ENCODE measurements around the gene EVL. TPM values are rescaled to one million over a fixed set of nuclear protein-coding genes. Genes with fewer than 3 reads are reported as not detected.

Gene EVL
- total and polyA plus RNA-seq, 2 donors from 2014 or later: 54.8 to 84.1 TPM

DNA sequence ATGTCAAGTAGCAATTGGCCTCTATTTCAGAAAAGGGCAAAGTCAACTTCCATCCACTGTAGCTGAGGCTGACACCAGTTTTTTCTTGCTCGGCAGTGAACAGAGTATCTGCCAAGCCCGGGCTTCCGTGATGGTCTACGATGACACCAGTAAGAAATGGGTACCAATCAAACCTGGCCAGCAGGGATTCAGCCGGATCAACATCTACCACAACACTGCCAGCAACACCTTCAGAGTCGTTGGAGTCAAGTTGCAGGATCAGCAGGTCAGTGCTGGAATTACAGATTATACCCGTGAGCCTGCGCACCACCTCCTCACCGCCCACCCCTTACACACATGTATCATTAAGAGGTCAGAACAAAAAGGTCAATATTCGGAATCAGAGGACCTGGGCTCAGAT, 19.4 kb downstream of the EVL start:
- H3K4me3 ChIP-seq (ENCODE audit: low read length in 3 of 3): no peak overlapping the region
- FAIRE-seq: no peak

DNA sequence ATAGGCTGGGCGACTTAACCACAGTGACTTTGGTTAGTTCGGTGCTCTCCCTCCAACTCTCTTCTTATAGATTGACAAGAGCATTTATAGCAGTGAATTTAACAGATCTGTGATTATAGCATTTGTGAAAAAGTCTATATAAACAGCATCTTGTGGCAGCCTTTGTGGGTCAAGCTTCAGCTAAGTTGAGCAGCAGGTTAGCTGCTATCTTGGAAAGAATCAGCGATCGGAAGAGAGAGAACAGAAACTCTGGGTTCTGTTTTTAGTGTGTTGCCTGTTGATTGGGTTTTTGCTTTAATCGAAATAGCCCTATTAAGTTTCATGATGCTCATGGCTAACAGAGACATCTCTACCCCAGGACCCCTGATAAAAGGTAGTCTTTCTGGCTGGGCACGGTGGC, 20.2 kb downstream of the EVL start:
- H3K36me3 ChIP-seq (ENCODE audit: control insufficient read depth in 2 of 3, insufficient read depth in 3 of 3, low read length in 3 of 3): peaks cover 0 to 6% (median 4%) of the 10 kb centered on the region in 3 donors
- H3K9me3 ChIP-seq (ENCODE audit: control insufficient read depth in 2 of 3, insufficient read depth in 1 of 3, low read length in 3 of 3): no peaks in the 10 kb centered on the region
- TF ChIP-seq, protein P1, sequence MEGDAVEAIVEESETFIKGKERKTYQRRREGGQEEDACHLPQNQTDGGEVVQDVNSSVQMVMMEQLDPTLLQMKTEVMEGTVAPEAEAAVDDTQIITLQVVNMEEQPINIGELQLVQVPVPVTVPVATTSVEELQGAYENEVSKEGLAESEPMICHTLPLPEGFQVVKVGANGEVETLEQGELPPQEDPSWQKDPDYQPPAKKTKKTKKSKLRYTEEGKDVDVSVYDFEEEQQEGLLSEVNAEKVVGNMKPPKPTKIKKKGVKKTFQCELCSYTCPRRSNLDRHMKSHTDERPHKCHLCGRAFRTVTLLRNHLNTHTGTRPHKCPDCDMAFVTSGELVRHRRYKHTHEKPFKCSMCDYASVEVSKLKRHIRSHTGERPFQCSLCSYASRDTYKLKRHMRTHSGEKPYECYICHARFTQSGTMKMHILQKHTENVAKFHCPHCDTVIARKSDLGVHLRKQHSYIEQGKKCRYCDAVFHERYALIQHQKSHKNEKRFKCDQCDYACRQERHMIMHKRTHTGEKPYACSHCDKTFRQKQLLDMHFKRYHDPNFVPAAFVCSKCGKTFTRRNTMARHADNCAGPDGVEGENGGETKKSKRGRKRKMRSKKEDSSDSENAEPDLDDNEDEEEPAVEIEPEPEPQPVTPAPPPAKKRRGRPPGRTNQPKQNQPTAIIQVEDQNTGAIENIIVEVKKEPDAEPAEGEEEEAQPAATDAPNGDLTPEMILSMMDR (IDR thresholded peaks at IDR 0.05; ENCODE audit: borderline replicate concordance, extremely low read depth, insufficient read depth): no peak
- intact Hi-C loops (cut with DNase I): no loop called here
- H3K9ac ChIP-seq (ENCODE audit: low read length in 3 of 3): no peak overlapping the region
- FAIRE-seq (no peak), DNase-seq (no peak)
- H3K4me1 ChIP-seq (ENCODE audit: control insufficient read depth in 2 of 3, insufficient read depth in 2 of 3, low read depth in 1 of 3, low read length in 3 of 3): no peaks in the 10 kb centered on the region
- H3K4me3 ChIP-seq (ENCODE audit: low read length in 3 of 3): no peak overlapping the region
- no peaks in the 10 kb centered on the region for H3K27me3 ChIP-seq (ENCODE audit: control insufficient read depth, insufficient read depth, low read length)
- no peak overlapping the region for H3K27ac ChIP-seq (ENCODE audit: low read depth in 2 of 2, low read length in 2 of 2)

More for the DNA sequence above, 19.4 kb downstream of the EVL start:
- no peak for DNase-seq
- Histone ChIP-seq H3K9ac (ENCODE audit: low read length in 3 of 3) (no peak overlapping the region), H3K27ac (ENCODE audit: low read depth in 2 of 2, low read length in 2 of 2) (no peak overlapping the region), H3K36me3 (ENCODE audit: control insufficient read depth in 2 of 3, insufficient read depth in 3 of 3, low read length in 3 of 3) (peaks cover 0 to 6% (median 4%) of the 10 kb centered on the region in 3 donors), H3K27me3 (ENCODE audit: control insufficient read depth, insufficient read depth, low read length) (no peaks in the 10 kb centered on the region), H3K4me1 (ENCODE audit: control insufficient read depth in 2 of 3, insufficient read depth in 2 of 3, low read depth in 1 of 3, low read length in 3 of 3) (no peaks in the 10 kb centered on the region), H3K9me3 (ENCODE audit: control insufficient read depth in 2 of 3, insufficient read depth in 1 of 3, low read length in 3 of 3) (no peaks in the 10 kb centered on the region)
- TF ChIP-seq, protein P1 (IDR thresholded peaks at IDR 0.05; ENCODE audit: borderline replicate concordance, extremely low read depth, insufficient read depth): no peak
- intact Hi-C loops (cut with DNase I): no loop called here

DNA sequence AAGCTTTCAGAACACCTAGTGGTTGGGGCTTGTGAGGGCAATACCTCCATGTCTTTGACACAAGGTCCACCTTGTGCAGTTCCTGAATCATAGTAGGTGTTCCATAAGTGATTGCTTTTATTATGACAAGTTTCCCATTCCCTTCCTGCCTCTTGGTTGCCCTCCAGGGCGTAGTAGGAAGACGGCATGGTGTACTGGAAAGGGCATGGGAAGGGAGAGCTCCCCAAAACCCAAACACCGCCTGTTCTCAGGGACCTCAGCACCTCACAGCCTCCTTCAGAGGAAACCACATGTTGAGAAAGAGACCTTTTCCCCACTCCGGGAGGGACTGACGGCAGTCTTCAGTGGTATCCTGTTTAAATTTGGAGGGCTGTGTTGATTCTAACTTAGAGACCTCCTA, 21.1 kb downstream of the EVL start:
- H3K27me3 ChIP-seq (ENCODE audit: control insufficient read depth, insufficient read depth, low read length): no peaks in the 10 kb centered on the region
- intact Hi-C loops (cut with DNase I): no loop called here
- FAIRE-seq (no peak), DNase-seq (no peak)
- peaks cover 0 to 6% (median 4%) of the 10 kb centered on the region in 3 donors for H3K36me3 ChIP-seq (ENCODE audit: control insufficient read depth in 2 of 3, insufficient read depth in 3 of 3, low read length in 3 of 3)
- H3K9me3 ChIP-seq (ENCODE audit: control insufficient read depth in 2 of 3, insufficient read depth in 1 of 3, low read length in 3 of 3): no peaks in the 10 kb centered on the region
- no peaks in the 10 kb centered on the region for H3K4me1 ChIP-seq (ENCODE audit: control insufficient read depth in 2 of 3, insufficient read depth in 2 of 3, low read depth in 1 of 3, low read length in 3 of 3)
- no peak overlapping the region for H3K9ac ChIP-seq (ENCODE audit: low read length in 3 of 3)
- TF ChIP-seq, protein P1 (IDR thresholded peaks at IDR 0.05; ENCODE audit: borderline replicate concordance, extremely low read depth, insufficient read depth): no peak
- no peak overlapping the region for H3K27ac ChIP-seq (ENCODE audit: low read depth in 2 of 2, low read length in 2 of 2)
- H3K4me3 ChIP-seq (ENCODE audit: low read length in 3 of 3): no peak overlapping the region

DNA sequence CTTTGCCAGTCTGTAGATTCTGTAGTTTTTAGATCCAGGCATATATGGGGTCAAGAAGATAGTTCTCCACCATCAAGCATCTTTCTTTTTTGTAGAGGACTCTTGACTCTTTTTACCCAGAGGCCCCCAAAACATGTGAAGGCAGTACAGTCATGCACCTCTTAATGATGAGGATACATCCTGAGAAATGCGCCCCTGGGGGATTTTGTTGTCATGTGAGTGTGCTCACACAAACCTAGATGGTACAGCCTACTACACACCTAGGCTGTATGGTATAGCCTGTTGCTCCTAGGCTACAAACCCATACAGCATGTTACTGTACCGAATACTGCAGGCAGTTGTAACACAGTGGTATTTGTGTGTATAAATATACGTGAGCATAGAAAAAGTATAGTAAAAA, 23.0 kb downstream of the EVL start:
- Histone ChIP-seq H3K9ac (ENCODE audit: low read length in 3 of 3) (no peak overlapping the region), H3K27ac (ENCODE audit: low read depth in 2 of 2, low read length in 2 of 2) (no peak overlapping the region), H3K4me3 (ENCODE audit: low read length in 3 of 3) (no peak overlapping the region), H3K36me3 (ENCODE audit: control insufficient read depth in 2 of 3, insufficient read depth in 3 of 3, low read length in 3 of 3) (peaks cover 0 to 6% (median 4%) of the 10 kb centered on the region in 3 donors), H3K27me3 (ENCODE audit: control insufficient read depth, insufficient read depth, low read length) (no peaks in the 10 kb centered on the region), H3K4me1 (ENCODE audit: control insufficient read depth in 2 of 3, insufficient read depth in 2 of 3, low read depth in 1 of 3, low read length in 3 of 3) (no peaks in the 10 kb centered on the region), H3K9me3 (ENCODE audit: control insufficient read depth in 2 of 3, insufficient read depth in 1 of 3, low read length in 3 of 3) (no peaks in the 10 kb centered on the region)
- FAIRE-seq: no peak
- DNase-seq: no peak
- TF ChIP-seq, protein P1 (IDR thresholded peaks at IDR 0.05; ENCODE audit: borderline replicate concordance, extremely low read depth, insufficient read depth): no peak
- intact Hi-C loops (cut with DNase I): no loop called here
